Measurements from ENCODE around the gene IP6K3. TPM values are rescaled to one million over a fixed set of nuclear protein-coding genes. Genes with fewer than 3 reads are reported as not detected.

The IP6K3 gene
- polyA plus RNA-seq, 2 donors: 0.65 to 0.96 TPM

DNA sequence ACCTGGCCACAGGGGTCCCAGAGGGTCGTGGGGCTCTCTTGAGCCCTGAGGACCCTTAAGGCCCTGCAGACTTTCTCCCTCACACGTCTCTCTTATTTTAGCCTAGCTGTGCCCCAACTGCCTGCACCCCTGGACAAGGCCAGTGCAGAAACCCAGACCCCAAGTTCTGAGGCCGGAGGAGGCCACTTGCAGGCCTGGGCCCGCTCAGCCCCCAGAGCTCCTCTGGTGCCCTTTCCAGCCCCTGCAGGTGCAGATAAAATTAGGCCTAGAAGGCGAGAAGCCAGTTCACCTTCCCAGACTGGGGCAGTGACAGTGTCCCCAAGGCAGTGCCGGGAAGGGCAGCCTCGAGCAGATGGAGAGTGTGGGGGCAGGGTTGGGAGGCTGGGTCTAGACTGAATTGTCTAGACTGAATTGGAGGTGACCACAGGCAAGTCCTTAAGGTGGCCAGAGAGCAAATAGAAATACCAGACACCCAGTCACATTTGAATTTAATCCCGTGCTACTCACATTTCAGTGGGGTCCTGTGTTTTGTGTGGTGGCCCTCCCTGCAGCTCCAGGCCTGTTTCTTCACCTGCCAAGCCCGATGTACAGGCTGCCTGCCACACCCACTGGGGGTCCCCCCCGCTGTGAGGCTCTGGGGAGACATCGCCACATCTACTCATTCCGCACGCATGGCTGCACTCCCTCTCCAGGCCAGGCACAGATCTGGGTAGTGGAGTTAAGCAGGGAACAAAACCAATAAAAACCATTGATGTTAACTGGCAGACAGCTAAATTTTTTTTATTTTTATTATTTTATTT lies 8.6 kb upstream of the IP6K3 start:
- no peak overlapping the region for H3K4me3 ChIP-seq (ENCODE audit: low read depth in 1 of 2, low read length in 2 of 2)
- H3K36me3 ChIP-seq (ENCODE audit: control insufficient read depth in 2 of 2, insufficient read depth in 2 of 2, low read length in 1 of 2): no peaks in the 10 kb centered on the region
- no peaks in the 10 kb centered on the region for H3K27me3 ChIP-seq (ENCODE audit: control insufficient read depth in 1 of 2, insufficient read depth in 2 of 2, low read length in 2 of 2)
- no peaks in the 10 kb centered on the region for H3K9me3 ChIP-seq (ENCODE audit: control insufficient read depth in 2 of 2, insufficient read depth in 1 of 2, low read depth in 1 of 2, low read length in 1 of 2)
- peaks cover 5 to 7% of the 10 kb centered on the region in 2 donors for H3K4me1 ChIP-seq (ENCODE audit: control insufficient read depth in 2 of 2, insufficient read depth in 2 of 2, low read length in 1 of 2)
- H3K27ac ChIP-seq (ENCODE audit: low read depth in 2 of 2, low read length in 1 of 2): no peak overlapping the region
- WGBS, 2 donors: 78 to 82% methylated on average over 13 of the region's 13 CpGs

DNA sequence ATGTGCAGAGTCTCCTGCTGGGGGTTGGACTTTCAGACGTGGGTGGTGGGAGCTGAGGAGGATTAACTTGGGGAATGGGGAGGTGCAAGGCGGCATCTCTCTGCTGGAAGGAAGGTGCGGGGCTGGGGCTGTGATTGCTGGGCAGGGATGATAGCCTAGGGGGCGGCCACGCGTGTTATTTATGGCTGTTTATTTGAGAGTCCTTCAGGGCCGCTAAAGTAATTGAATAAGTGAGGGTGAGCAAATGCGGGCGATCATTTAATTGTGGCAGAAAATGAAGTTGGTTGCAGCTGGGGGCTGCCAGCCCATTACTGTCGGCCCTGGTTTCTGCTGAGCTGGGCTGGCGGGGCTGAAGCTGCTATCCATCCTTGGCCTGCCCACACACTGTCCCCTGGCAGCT lies 7.5 kb upstream of the IP6K3 start:
- peaks cover 5 to 7% of the 10 kb centered on the region in 2 donors for H3K4me1 ChIP-seq (ENCODE audit: control insufficient read depth in 2 of 2, insufficient read depth in 2 of 2, low read length in 1 of 2)
- no peak overlapping the region for H3K27ac ChIP-seq (ENCODE audit: low read depth in 2 of 2, low read length in 1 of 2)
- no peaks in the 10 kb centered on the region for H3K9me3 ChIP-seq (ENCODE audit: control insufficient read depth in 2 of 2, insufficient read depth in 1 of 2, low read depth in 1 of 2, low read length in 1 of 2)
- no peak overlapping the region for H3K4me3 ChIP-seq (ENCODE audit: low read depth in 1 of 2, low read length in 2 of 2)
- no peaks in the 10 kb centered on the region for H3K36me3 ChIP-seq (ENCODE audit: control insufficient read depth in 2 of 2, insufficient read depth in 2 of 2, low read length in 1 of 2)
- H3K27me3 ChIP-seq (ENCODE audit: control insufficient read depth in 1 of 2, insufficient read depth in 2 of 2, low read length in 2 of 2): no peaks in the 10 kb centered on the region
- WGBS, 2 donors: 85 to 87% methylated on average over 11 of the region's 11 CpGs

DNA sequence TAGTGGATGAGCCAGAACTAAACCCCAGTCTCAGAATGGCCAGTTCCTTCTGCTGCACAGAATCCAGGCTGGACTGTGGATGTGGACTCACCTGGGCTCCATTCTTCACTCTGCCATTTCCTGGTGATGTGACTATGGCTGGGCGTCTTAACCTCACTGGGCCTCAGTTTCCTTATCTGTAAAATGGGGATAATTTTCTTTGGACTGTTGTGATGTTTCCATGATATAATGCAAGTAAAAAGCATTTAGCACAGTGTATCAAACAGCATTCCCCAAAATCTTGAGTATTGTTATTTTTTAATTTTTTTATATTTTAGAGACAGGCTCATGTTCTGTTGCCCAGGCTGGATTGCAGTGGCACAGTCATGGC lies 5.9 kb upstream of the IP6K3 start:
- WGBS, 2 donors: 96% methylated on average over 1 of the region's 1 CpG
- no peak overlapping the region for H3K27ac ChIP-seq (ENCODE audit: low read depth in 2 of 2, low read length in 1 of 2)

DNA sequence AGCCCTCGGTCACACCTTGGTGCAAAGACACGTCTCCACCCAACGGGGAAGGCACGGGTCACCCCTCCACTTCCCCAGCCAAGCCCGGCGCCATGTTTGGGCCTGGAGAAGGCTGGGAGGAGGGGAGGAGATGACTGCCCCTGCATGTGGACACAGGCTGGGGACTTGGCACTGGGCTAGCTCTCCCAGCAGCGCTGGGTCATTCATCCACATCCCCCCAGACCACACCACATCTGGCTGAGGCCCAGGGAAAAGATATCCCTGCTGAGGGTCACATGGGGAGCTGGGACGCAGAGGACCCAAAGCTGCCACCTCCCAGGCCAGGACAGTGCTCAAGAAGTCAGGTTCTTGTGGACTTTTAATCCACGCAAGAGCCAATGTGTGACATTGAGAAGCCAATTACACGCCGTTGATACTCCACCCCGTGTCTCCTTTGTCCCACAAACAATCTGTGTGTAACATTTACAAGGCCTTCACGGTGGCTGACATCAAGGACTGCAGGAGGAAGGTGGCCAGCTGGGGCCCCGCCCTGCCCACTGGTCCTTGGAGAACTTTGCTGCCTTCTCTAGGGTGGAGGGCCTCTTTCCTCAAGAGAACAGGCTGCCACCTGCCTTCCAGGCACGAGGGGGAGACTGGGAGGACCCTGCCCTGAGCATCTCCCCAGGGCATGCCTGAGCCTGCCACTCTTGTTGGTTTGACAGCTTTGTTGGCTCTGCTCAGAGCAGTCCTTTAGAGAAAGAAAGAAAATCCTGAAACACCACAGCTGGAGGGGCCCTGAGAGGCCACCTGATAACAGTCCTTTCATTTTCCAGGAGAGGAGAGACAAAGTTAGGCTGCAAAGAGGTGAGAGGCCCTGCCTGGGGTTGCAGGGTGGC lies 5.3 kb upstream of the IP6K3 start:
- Histone ChIP-seq H3K36me3 (ENCODE audit: control insufficient read depth in 2 of 2, insufficient read depth in 2 of 2, low read length in 1 of 2) (no peaks in the 10 kb centered on the region), H3K9me3 (ENCODE audit: control insufficient read depth in 2 of 2, insufficient read depth in 1 of 2, low read depth in 1 of 2, low read length in 1 of 2) (no peaks in the 10 kb centered on the region), H3K27me3 (ENCODE audit: control insufficient read depth in 1 of 2, insufficient read depth in 2 of 2, low read length in 2 of 2) (no peaks in the 10 kb centered on the region), H3K4me1 (ENCODE audit: control insufficient read depth in 2 of 2, insufficient read depth in 2 of 2, low read length in 1 of 2) (peaks cover 5 to 7% of the 10 kb centered on the region in 2 donors), H3K4me3 (ENCODE audit: low read depth in 1 of 2, low read length in 2 of 2) (no peak overlapping the region), H3K27ac (ENCODE audit: low read depth in 2 of 2, low read length in 1 of 2) (no peak overlapping the region)
- WGBS, 2 donors: 64 to 66% methylated on average over 15 of the region's 15 CpGs

More for the DNA sequence above, 5.9 kb upstream of the IP6K3 start:
- no peaks in the 10 kb centered on the region for H3K36me3 ChIP-seq (ENCODE audit: control insufficient read depth in 2 of 2, insufficient read depth in 2 of 2, low read length in 1 of 2)
- no peaks in the 10 kb centered on the region for H3K9me3 ChIP-seq (ENCODE audit: control insufficient read depth in 2 of 2, insufficient read depth in 1 of 2, low read depth in 1 of 2, low read length in 1 of 2)
- H3K27me3 ChIP-seq (ENCODE audit: control insufficient read depth in 1 of 2, insufficient read depth in 2 of 2, low read length in 2 of 2): no peaks in the 10 kb centered on the region
- peaks cover 5 to 7% of the 10 kb centered on the region in 2 donors for H3K4me1 ChIP-seq (ENCODE audit: control insufficient read depth in 2 of 2, insufficient read depth in 2 of 2, low read length in 1 of 2)
- H3K4me3 ChIP-seq (ENCODE audit: low read depth in 1 of 2, low read length in 2 of 2): no peak overlapping the region

DNA sequence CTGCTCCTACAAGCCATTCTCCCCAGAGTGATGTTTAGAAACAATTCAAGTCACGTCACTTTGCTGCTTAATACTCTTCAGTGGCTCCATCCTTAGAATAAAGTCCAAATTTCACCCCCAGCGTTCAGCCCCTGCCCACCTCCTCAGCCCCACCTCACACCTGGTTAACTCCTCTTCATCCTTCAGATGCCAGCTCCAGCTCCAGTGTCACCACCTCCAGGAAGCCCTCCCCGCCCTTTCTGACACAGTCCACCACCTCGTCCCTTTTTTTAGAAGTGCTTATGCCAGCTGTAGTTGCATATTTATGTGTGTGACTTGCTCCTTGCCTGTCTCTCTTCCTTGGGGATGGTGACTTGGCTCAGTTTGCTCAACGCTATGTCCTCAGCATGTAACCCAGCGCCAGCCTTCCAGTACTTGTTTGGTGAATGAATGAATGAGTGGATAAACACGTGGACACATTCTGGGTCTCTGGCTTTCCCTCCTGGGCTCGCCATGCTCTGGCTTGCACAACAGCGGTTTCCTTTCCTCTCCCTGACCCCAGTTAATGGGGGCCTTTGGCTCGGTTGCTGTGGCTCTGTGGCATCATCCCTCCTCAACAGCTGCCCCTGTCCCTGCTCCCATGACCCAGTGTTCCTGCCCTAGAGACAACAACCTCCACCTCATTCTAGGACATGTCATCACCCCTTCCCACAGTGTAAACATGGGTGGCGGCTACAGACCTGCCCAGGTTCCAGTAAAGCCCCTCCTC lies 3.7 kb upstream of the IP6K3 start:
- Histone ChIP-seq H3K4me1 (ENCODE audit: control insufficient read depth in 2 of 2, insufficient read depth in 2 of 2, low read length in 1 of 2) (peaks cover 5 to 7% of the 10 kb centered on the region in 2 donors), H3K27me3 (ENCODE audit: control insufficient read depth in 1 of 2, insufficient read depth in 2 of 2, low read length in 2 of 2) (no peaks in the 10 kb centered on the region), H3K9me3 (ENCODE audit: control insufficient read depth in 2 of 2, insufficient read depth in 1 of 2, low read depth in 1 of 2, low read length in 1 of 2) (no peaks in the 10 kb centered on the region), H3K36me3 (ENCODE audit: control insufficient read depth in 2 of 2, insufficient read depth in 2 of 2, low read length in 1 of 2) (no peaks in the 10 kb centered on the region), H3K27ac (ENCODE audit: low read depth in 2 of 2, low read length in 1 of 2) (no peak overlapping the region), H3K4me3 (ENCODE audit: low read depth in 1 of 2, low read length in 2 of 2) (no peak overlapping the region)
- WGBS, 2 donors: 52 to 77% methylated on average over 11 of the region's 11 CpGs

DNA sequence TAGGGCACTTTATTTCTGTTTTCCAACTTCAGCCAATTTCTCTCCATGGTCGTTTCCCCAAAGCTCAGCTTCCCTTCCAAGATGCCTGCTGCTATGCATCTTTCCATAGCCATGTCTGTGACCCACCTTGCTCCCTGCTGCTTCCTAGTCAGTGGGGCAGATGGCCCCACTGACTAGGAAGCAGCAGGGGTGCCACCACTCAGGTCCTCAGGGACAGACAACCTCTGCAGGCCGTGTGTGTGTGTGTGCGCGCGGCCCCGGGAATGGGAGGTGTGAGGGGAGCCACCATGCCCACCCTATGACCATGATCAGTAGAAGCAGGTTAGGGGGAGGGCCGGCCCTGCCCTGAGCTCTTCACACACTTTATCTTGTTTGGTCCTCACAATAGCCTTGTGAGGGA lies 2.7 kb upstream of the IP6K3 start:
- H3K4me1 ChIP-seq (ENCODE audit: control insufficient read depth in 2 of 2, insufficient read depth in 2 of 2, low read length in 1 of 2): peaks cover 5 to 13% of the 10 kb centered on the region in 2 donors
- H3K4me3 ChIP-seq (ENCODE audit: low read depth in 1 of 2, low read length in 2 of 2): no peak overlapping the region
- no peaks in the 10 kb centered on the region for H3K36me3 ChIP-seq (ENCODE audit: control insufficient read depth in 2 of 2, insufficient read depth in 2 of 2, low read length in 1 of 2)
- no peak overlapping the region for H3K27ac ChIP-seq (ENCODE audit: low read depth in 2 of 2, low read length in 1 of 2)
- no peaks in the 10 kb centered on the region for H3K9me3 ChIP-seq (ENCODE audit: control insufficient read depth in 2 of 2, insufficient read depth in 1 of 2, low read depth in 1 of 2, low read length in 1 of 2)
- WGBS, 2 donors: 82 to 88% methylated on average over 7 of the region's 7 CpGs
- no peaks in the 10 kb centered on the region for H3K27me3 ChIP-seq (ENCODE audit: control insufficient read depth in 1 of 2, insufficient read depth in 2 of 2, low read length in 2 of 2)

DNA sequence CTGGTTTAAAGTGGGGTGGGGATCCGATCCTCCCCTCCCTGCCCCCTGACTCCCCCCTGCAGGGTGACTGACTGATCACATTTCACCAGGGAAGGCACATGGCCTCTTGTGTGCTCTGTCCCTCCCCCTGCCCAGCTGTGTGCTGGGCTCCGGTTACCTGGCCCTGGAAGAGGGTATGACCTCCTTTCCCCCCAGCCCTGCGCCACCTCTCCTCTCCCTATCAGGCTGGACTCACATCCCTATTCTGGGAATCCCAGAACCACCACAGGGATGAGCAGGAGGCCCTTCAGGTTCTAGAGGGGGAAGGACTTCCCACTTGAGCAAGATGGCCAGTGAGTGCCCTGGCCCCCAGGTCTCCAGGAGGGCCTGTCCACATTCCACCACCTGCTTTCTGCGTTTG lies 2.1 kb upstream of the IP6K3 start:
- H3K4me3 ChIP-seq (ENCODE audit: low read depth in 1 of 2, low read length in 2 of 2): no peak overlapping the region
- peaks cover 5 to 14% of the 10 kb centered on the region in 2 donors for H3K4me1 ChIP-seq (ENCODE audit: control insufficient read depth in 2 of 2, insufficient read depth in 2 of 2, low read length in 1 of 2)
- no peaks in the 10 kb centered on the region for H3K36me3 ChIP-seq (ENCODE audit: control insufficient read depth in 2 of 2, insufficient read depth in 2 of 2, low read length in 1 of 2)
- no peaks in the 10 kb centered on the region for H3K27me3 ChIP-seq (ENCODE audit: control insufficient read depth in 1 of 2, insufficient read depth in 2 of 2, low read length in 2 of 2)
- no peak overlapping the region for H3K27ac ChIP-seq (ENCODE audit: low read depth in 2 of 2, low read length in 1 of 2)
- 83 to 88% methylated on average over 4 of the region's 4 CpGs for WGBS, 2 donors
- H3K9me3 ChIP-seq (ENCODE audit: control insufficient read depth in 2 of 2, insufficient read depth in 1 of 2, low read depth in 1 of 2, low read length in 1 of 2): no peaks in the 10 kb centered on the region

DNA sequence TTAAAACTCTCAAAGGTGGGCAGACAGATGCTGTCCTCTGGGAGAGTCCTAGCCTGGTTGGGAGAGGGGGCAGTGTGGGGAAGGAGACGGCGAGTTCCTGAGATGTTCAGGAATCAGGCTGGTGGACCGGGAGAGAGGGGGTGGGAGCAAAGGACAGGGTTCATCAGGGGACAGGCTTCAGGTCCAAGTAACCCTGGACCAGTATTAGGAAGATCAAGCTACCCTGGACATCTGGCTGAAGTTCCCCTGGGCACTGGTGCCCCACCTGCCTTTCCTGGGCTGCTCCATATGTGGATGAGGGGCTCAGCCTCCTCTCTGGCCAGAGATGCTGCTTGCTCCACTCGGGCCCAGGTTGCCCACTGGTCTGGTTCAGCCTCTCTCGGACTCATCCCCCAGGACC lies 1.1 kb upstream of the IP6K3 start:
- H3K4me1 ChIP-seq (ENCODE audit: control insufficient read depth in 2 of 2, insufficient read depth in 2 of 2, low read length in 1 of 2): peaks cover 5 to 14% of the 10 kb centered on the region in 2 donors
- no peak overlapping the region for H3K4me3 ChIP-seq (ENCODE audit: low read depth in 1 of 2, low read length in 2 of 2)
- no peaks in the 10 kb centered on the region for H3K36me3 ChIP-seq (ENCODE audit: control insufficient read depth in 2 of 2, insufficient read depth in 2 of 2, low read length in 1 of 2)
- H3K27ac ChIP-seq (ENCODE audit: low read depth in 2 of 2, low read length in 1 of 2): no peak overlapping the region
- no peaks in the 10 kb centered on the region for H3K9me3 ChIP-seq (ENCODE audit: control insufficient read depth in 2 of 2, insufficient read depth in 1 of 2, low read depth in 1 of 2, low read length in 1 of 2)
- 87 to 95% methylated on average over 5 of the region's 5 CpGs for WGBS, 2 donors
- H3K27me3 ChIP-seq (ENCODE audit: control insufficient read depth in 1 of 2, insufficient read depth in 2 of 2, low read length in 2 of 2): no peaks in the 10 kb centered on the region

DNA sequence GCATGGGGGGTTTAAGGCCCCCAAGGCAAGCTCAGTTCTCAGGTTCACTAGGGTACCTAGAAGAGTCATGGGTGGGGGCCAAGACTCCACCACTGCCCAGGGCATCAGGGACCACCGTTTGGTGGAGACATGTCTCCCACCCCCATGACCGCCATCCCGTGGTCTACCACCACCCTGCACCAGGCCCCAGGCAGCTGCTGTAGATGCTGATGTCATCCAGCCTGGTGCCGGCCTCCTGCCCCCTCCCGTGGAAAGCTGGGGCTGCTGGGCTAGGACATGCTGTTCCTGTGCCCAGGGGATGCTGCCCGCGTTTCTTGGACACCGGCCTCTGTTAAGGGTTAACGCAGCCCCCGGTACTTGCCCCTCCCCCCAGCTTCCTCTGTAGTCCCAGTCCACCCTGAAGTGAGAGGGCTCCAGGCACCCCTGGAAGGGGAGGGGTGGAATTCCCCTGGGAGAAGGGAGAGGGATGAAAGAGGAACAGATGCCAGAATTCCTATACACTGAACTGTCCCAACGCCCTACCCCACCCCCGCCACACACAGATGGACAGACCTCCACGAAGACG lies 587 bp downstream of the IP6K3 start:
- WGBS, 2 donors: 36 to 44% methylated on average over 14 of the region's 14 CpGs

More for the DNA sequence above, 587 bp downstream of the IP6K3 start:
- Histone ChIP-seq H3K36me3 (ENCODE audit: control insufficient read depth in 2 of 2, insufficient read depth in 2 of 2, low read length in 1 of 2) (no peaks in the 10 kb centered on the region), H3K27me3 (ENCODE audit: control insufficient read depth in 1 of 2, insufficient read depth in 2 of 2, low read length in 2 of 2) (no peaks in the 10 kb centered on the region), H3K4me3 (ENCODE audit: low read depth in 1 of 2, low read length in 2 of 2) (peak overlapping the region in 1 of 2 donors; percentile 17), H3K27ac (ENCODE audit: low read depth in 2 of 2, low read length in 1 of 2) (peak overlapping the region; percentile 43 to 57), H3K9me3 (ENCODE audit: control insufficient read depth in 2 of 2, insufficient read depth in 1 of 2, low read depth in 1 of 2, low read length in 1 of 2) (no peaks in the 10 kb centered on the region), H3K4me1 (ENCODE audit: control insufficient read depth in 2 of 2, insufficient read depth in 2 of 2, low read length in 1 of 2) (peaks cover 0 to 8% of the 10 kb centered on the region in 2 donors)

All from esophagus (tissue), 2 donors.